HG03575 (cell line): ENCODE data around the gene PLXNA3.

Experiments used
- ATAC-seq: cut with Tn5 transposase; IDR thresholded peaks from one replicate; pipeline ENCODE4 v1.9.1; 2021; ENCODE audit not compliant: unreplicated experiment, insufficient number of reproducible peaks, low FRiP score; ENCODE audit errors: extremely low read depth

Gene PLXNA3

DNA sequence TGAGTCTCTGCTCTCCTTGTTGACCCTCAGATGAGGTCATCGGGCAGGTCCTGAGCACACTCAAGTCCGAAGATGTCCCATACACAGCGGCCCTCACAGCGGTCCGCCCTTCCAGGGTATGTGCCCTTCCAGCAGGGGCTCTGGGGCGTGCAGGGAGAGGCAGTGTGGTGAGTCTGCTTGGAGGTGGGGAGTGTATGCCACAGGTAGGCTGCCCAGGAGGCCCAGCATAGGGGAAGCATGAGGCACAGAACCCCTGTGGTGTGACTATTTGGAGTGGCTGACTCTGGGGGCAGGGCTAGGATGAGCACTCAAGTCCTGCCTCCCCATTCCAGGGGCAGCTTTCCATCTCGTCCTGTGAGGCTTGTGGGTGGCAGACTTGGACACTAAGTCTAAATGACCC, 24.5 kb upstream of the PLXNA3 start:
- ATAC-seq, result no peak

DNA sequence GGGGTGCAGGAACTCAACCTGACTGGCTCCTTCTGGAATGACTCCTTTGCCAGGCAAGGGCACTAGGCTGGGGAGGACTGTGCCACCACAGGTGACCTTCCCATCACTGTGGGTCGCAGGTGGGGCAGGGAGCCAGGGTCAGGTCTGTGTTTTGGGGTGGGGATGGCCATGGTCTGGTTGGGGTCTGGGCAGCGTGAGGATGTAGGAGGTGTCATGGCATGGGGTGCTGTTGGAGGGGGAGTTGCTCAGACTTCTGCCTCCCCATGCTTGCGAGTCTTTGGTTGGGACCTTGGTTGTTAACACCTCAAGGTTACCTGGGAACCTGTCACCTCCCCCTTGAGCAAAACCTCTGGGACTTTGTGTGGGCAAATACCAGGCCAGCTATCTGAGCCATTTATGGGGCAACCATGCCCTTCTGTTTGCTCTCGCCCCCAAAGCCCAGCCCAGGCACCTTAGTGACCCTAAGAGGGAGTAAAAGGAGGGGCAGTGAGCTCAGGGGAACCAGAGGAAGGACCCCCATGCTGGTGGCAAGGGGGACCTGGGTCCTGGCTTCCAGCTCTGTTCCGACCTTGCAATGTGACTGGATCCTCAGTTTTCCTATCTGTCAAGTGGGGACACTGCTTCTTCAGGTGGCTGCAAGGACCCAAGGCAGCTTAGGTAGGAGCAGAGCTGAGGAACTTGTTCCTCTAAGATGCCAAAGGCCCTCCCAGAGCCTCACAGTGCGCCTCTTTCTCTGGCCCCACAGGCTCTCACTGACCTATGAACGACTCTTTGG, 23.5 kb upstream of the PLXNA3 start:
- no peak for ATAC-seq

DNA sequence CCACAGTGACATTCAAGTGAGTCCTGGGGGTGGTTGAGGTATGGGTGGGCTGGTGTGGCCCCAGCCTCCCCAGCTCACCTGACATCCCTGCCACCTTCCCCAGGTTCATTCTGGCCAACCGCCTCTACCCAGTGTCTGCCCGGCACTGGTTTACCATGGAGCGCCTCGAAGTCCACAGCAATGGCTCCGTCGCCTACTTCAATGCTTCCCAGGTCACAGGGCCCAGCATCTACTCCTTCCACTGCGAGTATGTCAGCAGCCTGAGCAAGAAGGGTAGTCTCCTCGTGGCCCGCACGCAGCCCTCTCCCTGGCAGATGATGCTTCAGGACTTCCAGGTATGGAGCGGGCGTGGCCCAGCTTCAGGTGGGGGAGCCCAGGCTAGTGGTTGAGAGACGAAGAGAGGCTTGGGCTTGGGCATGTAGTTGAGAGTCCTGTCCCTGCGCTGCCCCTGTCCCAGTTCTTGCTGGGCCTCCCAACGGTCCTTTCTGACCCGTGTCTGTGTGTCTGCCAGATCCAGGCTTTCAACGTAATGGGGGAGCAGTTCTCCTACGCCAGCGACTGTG, 22.8 kb upstream of the PLXNA3 start:
- no peak for ATAC-seq

- no peak for ATAC-seq
These were observed 21.6 kb upstream of the PLXNA3 start for GRCh38 chrX:154436374-154436982.

- no peak for ATAC-seq
These were observed 20.9 kb upstream of the PLXNA3 start, which contains the start of gene GDI1 for GRCh38 chrX:154436983-154437752. GDI1 (plus strand) TSS chrX:154437154; CDS start chrX:154437255, 101 bp downstream.

DNA sequence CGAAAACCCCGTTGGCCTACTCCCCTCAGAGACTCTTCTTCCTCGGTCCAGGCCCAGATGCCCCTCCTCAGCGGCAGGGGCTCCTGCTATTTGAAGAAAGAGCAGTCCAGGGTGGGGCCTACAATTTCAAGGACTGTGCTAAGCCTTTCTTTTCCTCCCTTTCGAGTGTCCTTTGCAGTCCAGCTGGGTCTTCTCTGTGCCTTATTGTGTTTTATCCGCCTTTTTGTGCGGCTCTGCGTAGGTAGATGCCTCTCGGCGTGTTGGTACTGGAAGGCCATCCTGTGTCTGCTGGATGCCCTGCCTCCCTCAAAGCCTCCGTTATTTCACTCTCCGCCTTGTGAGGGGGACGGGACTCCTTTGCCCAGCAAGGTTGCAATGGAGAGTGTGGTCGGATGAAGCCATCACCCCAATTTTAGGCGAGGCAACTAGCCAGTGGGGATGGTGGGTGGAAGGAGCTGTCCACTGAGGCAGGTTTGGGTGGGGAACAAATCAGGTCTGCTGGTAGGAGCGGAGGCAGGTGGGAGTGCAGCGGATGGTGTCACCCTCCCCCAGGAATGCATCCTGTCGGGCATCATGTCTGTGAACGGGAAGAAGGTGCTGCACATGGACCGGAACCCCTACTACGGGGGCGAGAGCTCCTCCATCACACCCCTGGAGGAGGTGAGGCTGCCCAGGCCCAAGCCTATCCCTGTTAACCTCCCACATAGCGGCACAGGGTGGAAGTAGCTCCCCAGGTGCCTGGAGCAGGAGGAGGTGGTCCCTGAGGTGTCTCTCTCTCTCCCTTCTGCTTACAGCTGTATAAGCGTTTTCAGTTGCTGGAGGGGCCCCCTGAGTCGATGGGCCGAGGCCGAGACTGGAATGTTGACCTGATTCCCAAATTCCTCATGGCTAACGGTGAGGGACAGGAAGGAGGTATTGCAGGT, 19.8 kb upstream of the PLXNA3 start:
- ATAC-seq, result no peak

- ATAC-seq, result no peak
These were observed 18.2 kb upstream of the PLXNA3 start for GRCh38 chrX:154439841-154440240.

DNA sequence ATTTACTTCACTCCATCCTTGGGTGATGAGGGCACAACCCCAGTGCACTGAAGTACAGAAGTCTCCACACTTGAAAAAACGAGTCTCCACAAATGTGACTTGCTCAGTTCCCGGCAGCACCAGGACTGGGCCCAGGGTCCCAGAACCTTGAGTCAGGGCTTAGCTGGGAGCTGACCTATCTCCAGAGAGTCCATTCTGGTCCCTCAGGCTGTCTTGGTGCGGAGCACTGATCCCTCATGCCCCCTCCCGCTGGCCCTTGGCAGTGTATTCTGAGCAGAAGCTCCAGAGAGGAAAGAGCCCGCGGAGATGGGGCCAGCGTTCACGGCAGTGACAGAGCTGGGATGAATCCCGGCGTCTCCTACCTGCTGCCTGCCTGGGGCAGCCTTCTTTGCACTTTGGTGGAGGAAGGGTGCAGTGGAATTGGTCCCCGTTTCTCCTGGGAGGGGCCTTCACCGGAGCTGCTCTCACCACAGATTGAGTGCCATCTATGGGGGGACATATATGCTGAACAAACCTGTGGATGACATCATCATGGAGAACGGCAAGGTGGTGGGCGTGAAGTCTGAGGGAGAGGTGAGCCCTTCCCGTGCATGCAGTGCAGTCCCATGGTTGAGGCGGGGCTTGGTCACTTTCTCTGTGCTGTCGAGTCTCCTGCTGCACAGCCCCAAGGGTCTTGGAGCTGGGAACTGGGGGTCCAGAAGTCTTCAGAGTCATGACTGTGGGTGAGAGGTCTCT, 17.3 kb upstream of the PLXNA3 start:
- ATAC-seq, result no peak

DNA sequence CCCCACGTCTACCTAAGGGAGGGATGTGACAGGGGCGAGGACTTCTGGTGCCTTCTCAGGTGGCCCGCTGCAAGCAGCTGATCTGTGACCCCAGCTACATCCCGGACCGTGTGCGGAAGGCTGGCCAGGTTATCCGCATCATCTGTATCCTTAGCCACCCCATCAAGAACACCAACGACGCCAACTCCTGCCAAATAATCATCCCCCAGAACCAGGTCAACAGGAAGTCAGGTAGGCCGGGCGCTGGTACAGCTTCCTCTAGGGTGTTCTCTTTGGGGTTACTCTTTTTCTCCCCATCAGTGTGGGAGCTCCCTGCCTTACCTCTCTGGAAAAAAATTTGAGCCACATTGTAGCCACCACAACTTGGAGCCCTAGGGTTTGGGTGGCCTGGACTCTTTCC, 16.5 kb upstream of the PLXNA3 start:
- ATAC-seq, result no peak

DNA sequence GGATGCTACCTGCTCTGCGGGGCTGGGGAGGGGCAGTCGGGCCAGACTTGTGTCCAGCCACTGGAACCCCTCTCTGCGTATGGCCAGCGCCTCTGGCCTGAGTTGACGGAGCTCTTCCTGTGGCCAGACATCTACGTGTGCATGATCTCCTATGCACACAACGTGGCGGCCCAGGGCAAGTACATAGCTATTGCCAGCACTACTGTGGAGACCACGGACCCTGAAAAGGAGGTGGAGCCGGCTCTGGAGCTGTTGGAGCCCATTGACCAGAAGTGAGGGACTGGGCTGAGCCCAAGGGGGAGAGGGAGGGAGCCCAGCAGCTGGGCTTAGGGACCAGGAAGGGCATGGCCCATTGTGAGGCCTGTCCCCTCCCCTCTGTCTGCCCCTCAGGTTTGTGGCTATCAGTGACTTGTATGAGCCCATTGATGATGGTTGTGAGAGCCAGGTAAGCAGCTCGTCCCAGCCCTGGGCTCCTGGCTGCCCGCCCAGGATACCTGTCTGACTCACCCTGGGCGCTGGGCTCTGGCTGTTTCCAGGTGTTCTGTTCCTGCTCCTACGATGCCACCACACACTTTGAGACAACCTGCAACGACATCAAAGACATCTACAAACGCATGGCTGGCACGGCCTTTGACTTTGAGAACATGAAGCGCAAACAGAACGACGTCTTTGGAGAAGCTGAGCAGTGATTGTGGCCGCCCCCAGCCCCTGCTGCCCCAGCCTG, 15.9 kb upstream of the PLXNA3 start:
- ATAC-seq, result no peak

GRCh38 chrX:154443479-154443910, 14.6 kb upstream of the PLXNA3 start:
- ATAC-seq, result no peak

GRCh38 chrX:154443992-154444754, 13.9 kb upstream of the PLXNA3 start, which contains the start of gene FAM50A:
FAM50A (plus strand) TSS chrX:154444141; CDS start chrX:154444236, 95 bp downstream.
- no peak for ATAC-seq

DNA sequence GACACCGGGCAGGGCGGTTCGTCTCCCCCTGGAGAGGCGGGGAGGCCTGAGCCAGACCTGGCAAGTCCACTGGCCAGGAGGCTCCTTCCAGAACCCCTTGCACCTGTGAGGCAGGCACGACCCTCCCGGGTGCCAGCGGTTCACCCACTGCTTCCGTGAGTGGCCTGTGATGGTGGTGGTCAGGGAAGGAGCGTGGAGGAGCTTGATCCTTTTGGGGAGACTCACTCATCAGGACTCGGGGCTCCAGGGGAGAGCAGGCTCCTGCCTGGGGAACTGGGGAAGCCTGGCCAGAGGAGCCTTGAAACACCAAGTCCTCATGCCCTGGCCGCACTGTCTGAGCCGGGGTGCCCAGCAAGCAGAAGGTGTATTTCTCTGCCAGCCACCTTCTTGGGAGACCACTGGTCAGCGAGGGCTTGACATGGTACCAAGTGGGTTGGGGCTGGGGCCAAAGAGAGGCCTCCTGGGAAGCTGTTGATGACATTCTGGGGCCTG, 13.3 kb upstream of the PLXNA3 start:
- no peak for ATAC-seq

DNA sequence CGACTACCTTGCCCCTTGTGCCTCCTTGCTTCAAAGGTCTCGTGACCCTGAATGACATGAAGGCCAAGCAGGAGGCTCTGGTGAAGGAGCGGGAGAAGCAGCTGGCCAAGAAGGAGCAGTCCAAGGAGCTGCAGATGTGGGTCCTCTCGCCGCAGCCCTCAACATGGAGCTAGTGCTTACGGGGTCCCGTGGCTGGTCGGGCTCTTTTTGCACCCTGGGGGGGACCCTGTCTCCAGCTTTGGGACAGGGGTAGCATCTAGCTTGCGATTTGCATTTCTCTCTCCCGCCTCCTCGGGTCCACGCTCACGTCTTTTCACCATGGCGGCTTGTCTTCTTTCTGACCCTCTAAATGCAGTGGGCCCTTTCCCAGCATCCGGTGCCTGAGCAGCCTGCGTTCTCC, 12.3 kb upstream of the PLXNA3 start:
- ATAC-seq, result no peak

GRCh38 chrX:154446430-154446829, 11.7 kb upstream of the PLXNA3 start:
- ATAC-seq, result no peak

GRCh38 chrX:154448484-154448883, 9.6 kb upstream of the PLXNA3 start:
- ATAC-seq, result no peak
